HG02885 (cell line): Measurements from ENCODE around the gene COL4A1.

ENCODE experiments used
- ATAC-seq: cut with Tn5 transposase; IDR thresholded peaks from one replicate; pipeline ENCODE4 v1.9.1; 2021; ENCODE audit warnings: mild to moderate bottlenecking; ENCODE audit not compliant: unreplicated experiment, poor library complexity

Gene COL4A1

DNA sequence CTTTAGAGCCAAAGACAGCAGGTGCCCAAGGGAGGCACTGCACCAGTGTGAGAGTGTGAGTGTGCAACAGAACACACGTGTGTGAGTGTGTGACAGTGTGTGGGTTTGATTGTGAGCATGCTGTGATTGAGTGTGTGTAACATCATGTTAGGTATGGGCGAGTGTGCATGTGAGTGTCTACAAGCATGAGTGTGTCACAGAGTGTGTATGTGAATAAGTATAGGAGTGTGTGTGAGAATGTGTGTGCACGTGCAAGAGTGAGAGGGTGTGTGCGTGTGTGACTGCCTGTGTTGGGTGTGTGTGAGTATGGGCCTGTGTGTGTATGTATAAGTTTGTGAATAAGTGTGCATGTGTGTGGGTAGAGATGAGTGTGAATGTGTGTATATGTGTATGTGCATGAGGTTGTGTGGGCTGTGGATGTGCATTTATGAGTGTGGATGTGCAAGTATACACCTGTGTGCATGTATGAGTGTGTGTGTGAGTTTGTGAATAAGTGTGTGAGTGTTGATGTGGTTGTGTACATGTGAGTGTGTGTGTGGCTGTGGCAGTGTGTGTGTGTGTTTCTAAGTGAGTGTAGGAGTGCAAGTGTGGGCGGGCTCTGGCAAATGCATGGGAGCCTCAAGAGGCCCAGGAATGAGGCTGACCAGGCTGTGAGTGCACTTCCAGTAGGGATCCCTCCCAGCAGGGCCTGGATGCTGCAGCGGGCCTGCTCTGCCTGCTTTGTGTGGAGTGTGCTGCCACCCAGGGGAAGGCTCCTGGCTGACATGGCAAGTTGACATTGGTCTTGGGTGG lies 198.4 kb downstream of the COL4A1 start:
- no peak for ATAC-seq

GRCh38 chr13:110107568-110108347 lies 199.2 kb downstream of the COL4A1 start:
- ATAC-seq, result no peak

- no peak for ATAC-seq
Measured at GRCh38 chr13:110106726-110107125, 200.2 kb downstream of the COL4A1 start.

DNA sequence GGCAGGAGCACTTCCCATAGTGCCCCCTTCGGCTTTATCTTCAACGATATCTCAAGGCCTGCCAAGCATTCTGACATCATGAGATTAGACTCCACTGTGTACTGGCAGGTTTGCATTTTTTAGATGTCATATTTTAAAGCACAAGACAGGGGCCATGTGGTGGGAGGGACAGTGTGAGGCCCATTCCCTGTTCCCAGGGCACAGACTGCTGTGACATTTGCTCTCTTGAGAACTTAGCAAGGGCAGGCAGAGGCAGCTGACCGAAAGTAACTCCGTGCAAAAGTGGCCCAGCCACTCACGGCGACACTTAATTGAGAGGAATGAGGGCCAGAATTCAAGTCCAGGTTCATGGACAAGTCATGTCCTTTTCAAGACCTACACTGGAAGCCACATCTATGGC lies 201.8 kb downstream of the COL4A1 start:
- no peak for ATAC-seq

DNA sequence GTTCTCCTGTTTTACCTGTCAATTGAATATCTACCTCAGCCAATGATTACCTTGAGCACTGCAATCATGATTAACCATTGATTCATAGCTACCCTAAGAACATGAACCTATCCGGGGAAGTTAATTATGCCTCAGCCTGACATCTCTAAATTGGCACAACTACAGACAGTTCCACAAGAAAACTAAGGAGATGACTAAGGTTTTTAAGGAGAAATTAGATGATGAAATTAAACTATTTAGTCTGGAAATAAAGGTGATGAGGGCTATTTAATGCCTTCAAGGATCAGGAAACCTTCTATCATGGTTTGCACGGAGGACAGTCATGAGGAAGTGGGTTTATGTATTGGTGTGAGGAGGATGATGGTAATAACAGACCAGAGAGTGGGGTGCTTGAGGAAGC lies 203.4 kb downstream of the COL4A1 start:
- no peak for ATAC-seq

DNA sequence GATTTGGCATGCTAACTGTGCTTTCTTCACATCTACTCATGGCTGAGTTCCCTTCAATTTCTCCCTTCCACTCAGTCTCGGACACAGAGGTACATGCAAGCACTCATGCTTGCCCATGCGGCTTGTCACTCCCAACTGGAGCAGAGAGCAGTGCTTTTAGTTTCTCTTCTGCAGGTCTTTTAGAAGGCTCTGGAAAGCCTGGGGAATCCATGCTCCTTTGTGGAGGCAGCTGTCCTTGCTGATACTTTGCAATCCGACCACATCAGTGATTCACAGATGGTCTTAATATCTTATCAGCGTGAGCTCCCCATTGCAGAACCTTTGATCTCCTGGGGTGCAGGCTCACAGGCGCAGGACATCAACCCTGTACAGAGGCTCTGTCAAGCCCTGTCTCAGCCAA lies 203.9 kb downstream of the COL4A1 start:
- no peak for ATAC-seq

GRCh38 chr13:110102053-110102452 lies 204.9 kb downstream of the COL4A1 start:
- ATAC-seq, result no peak

DNA sequence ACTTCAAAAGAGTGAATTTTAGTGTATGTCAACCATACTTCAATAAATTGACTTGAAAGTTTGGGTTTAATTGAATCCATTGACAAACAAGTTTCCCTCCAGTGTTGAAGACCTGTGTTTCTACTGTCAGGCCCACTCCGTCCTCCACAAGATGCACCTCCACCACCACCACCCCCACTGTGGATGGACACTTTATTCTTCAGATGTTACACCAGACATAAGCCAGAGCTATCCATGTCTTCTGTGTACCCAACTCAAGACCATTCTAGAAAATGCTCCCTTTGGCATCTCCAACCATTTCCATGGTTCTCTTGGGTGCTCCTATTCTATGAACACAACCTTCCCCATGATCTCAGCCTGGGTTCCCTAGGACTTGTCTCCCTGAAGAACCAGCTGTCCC lies 207.0 kb downstream of the COL4A1 start:
- ATAC-seq, result no peak
